ENCODE data around the gene INPP4A. TPM values are rescaled to one million over a fixed set of nuclear protein-coding genes. Genes with fewer than 3 reads are reported as not detected.

Gene INPP4A
- total and polyA plus RNA-seq, 10 of the 15 experiments (the other 5 are each of a cell fraction or from before 2014, with no cell fraction given), result 4.7 to 62.3 (median 36.9) TPM

- TF ChIP-seq, protein P1, sequence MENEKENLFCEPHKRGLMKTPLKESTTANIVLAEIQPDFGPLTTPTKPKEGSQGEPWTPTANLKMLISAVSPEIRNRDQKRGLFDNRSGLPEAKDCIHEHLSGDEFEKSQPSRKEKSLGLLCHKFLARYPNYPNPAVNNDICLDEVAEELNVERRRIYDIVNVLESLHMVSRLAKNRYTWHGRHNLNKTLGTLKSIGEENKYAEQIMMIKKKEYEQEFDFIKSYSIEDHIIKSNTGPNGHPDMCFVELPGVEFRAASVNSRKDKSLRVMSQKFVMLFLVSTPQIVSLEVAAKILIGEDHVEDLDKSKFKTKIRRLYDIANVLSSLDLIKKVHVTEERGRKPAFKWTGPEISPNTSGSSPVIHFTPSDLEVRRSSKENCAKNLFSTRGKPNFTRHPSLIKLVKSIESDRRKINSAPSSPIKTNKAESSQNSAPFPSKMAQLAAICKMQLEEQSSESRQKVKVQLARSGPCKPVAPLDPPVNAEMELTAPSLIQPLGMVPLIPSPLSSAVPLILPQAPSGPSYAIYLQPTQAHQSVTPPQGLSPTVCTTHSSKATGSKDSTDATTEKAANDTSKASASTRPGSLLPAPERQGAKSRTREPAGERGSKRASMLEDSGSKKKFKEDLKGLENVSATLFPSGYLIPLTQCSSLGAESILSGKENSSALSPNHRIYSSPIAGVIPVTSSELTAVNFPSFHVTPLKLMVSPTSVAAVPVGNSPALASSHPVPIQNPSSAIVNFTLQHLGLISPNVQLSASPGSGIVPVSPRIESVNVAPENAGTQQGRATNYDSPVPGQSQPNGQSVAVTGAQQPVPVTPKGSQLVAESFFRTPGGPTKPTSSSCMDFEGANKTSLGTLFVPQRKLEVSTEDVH (IDR thresholded peaks at IDR 0.05; ENCODE audit: low read depth, partially characterized antibody), result no peak
- TF ChIP-seq BMI1 (IDR thresholded peaks at IDR 0.05; ENCODE audit: borderline replicate concordance), result peak; percentile 65; the same call in 1 of the 2 replicates
- no peak for TF ChIP-seq STAT3 (IDR thresholded peaks at IDR 0.05; ENCODE audit: low read depth, low read length)
- TF ChIP-seq NFIC (IDR thresholded peaks at IDR 0.05; ENCODE audit: low read depth, low read length), result no peak
- TF ChIP-seq SIX5 (IDR thresholded peaks at IDR 0.05; ENCODE audit: low read depth, low read length, severe bottlenecking), result no peak
- TF ChIP-seq EGR1 (IDR thresholded peaks at IDR 0.05; ENCODE audit: borderline replicate concordance in 1 of 2, low read depth in 2 of 2, low read length in 2 of 2), result no peak
- no peak for TF ChIP-seq ZNF384 (IDR thresholded peaks at IDR 0.05; ENCODE audit: borderline replicate concordance, low read depth, low read length)
- TF ChIP-seq NFXL1 (IDR thresholded peaks at IDR 0.05; ENCODE audit: borderline replicate concordance), result no peak
- TF ChIP-seq GATAD2B (conservative IDR thresholded peaks at IDR 0.05; ENCODE audit: low read depth), result peak; percentile 52; the same call in 1 of the 2 replicates
- peak; percentile 55 for TF ChIP-seq SP1 (IDR thresholded peaks at IDR 0.05; ENCODE audit: low read depth, low read length)
- TF ChIP-seq PAX5 (IDR thresholded peaks at IDR 0.05; ENCODE audit: borderline replicate concordance, low read depth, low read length), result peak; percentile 78
- no peak for TF ChIP-seq CREB1 (IDR thresholded peaks at IDR 0.05; ENCODE audit: low read depth)
- TF ChIP-seq NR2F1 (conservative IDR thresholded peaks at IDR 0.05), result peak; percentile 98
- peak in 1 of 2 experiments; percentile 56; a peak in 1 of 4 replicates for TF ChIP-seq ETV6 (conservative IDR thresholded peaks at IDR 0.05 in 1 of 2, IDR thresholded peaks at IDR 0.05 in 1 of 2; ENCODE audit: borderline replicate concordance in 1 of 2, low read depth in 1 of 2)
- TF ChIP-seq EP300 (IDR thresholded peaks at IDR 0.05; ENCODE audit: borderline replicate concordance in 1 of 2, control insufficient read depth in 1 of 2, low read depth in 2 of 2, low read length in 2 of 2), result peak; percentile 70 to 90; a peak in 3 of 4 replicates
- no peak for TF ChIP-seq CHD4 (IDR thresholded peaks at IDR 0.05)
- TF ChIP-seq RFX5 (IDR thresholded peaks at IDR 0.05; ENCODE audit: low read depth, low read length), result no peak
- no peak for TF ChIP-seq IRF3 (IDR thresholded peaks at IDR 0.05)
- no peak for TF ChIP-seq ZSCAN29 (IDR thresholded peaks at IDR 0.05)
- peak; percentile 70 to 78; a peak in 3 of 4 replicates for TF ChIP-seq BHLHE40 (IDR thresholded peaks at IDR 0.05; ENCODE audit: borderline replicate concordance in 1 of 2, low read depth in 2 of 2, low read length in 1 of 2)
- TF ChIP-seq NRF1 (conservative IDR thresholded peaks at IDR 0.05; ENCODE audit: low read depth, low read length), result no peak
- no peak for TF ChIP-seq SMAD5 (IDR thresholded peaks at IDR 0.05; ENCODE audit: low read depth)
- TF ChIP-seq, protein P2, sequence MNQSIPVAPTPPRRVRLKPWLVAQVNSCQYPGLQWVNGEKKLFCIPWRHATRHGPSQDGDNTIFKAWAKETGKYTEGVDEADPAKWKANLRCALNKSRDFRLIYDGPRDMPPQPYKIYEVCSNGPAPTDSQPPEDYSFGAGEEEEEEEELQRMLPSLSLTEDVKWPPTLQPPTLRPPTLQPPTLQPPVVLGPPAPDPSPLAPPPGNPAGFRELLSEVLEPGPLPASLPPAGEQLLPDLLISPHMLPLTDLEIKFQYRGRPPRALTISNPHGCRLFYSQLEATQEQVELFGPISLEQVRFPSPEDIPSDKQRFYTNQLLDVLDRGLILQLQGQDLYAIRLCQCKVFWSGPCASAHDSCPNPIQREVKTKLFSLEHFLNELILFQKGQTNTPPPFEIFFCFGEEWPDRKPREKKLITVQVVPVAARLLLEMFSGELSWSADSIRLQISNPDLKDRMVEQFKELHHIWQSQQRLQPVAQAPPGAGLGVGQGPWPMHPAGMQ (IDR thresholded peaks at IDR 0.05; ENCODE audit: borderline replicate concordance), result peak; percentile 63; the same call in 1 of the 2 replicates
- no peak for TF ChIP-seq TAF1 (IDR thresholded peaks at IDR 0.05; ENCODE audit: borderline replicate concordance, low read depth, low read length)
- peak; percentile 85; the same call in 1 of the 2 replicates for TF ChIP-seq DPF2 (IDR thresholded peaks at IDR 0.05)
- TF ChIP-seq E2F4 (IDR thresholded peaks at IDR 0.05; ENCODE audit: low read depth, low read length), result no peak
These were observed 26.2 kb downstream of the INPP4A start (continued) for GRCh38 chr2:98470851-98471255.

Measured in GM12878 (cell line).